ENCODE data around the gene CNN2. TPM values are rescaled to one million over a fixed set of nuclear protein-coding genes. Genes with fewer than 3 reads are reported as not detected.

Gene CNN2
- total RNA-seq, 2 experiments from 2014 or later = 417 to 455 TPM

GRCh38 chr19:1050989-1051788, 24.8 kb downstream of the CNN2 start:
- POLR2A ChIA-PET = no interaction called here
- H3K36me3 Mint-ChIP-seq (ENCODE audit: low read depth) = peaks cover 27% of the 10 kb centered on the region
- H3K27ac Mint-ChIP-seq = no peak overlapping the region
- ATAC-seq (no peak), DNase-seq (no peak)
- H3K27me3 Mint-ChIP-seq (ENCODE audit: low read depth) = no peaks in the 10 kb centered on the region
- CTCF ChIA-PET = no interaction called here
- H3K9me3 Mint-ChIP-seq (ENCODE audit: insufficient read depth) = no peaks in the 10 kb centered on the region
- peaks cover 7% of the 10 kb centered on the region for H3K4me1 Mint-ChIP-seq (ENCODE audit: low read depth)
- no peak overlapping the region for H3K4me3 Mint-ChIP-seq

- no peak for ATAC-seq
- ChIA-PET POLR2A (no interaction called here), CTCF (no interaction called here)
- DNase-seq = no peak
- no peak overlapping the region for H3K4me3 Mint-ChIP-seq
- peaks cover 30% of the 10 kb centered on the region for H3K36me3 Mint-ChIP-seq (ENCODE audit: low read depth)
- no peaks in the 10 kb centered on the region for H3K27me3 Mint-ChIP-seq (ENCODE audit: low read depth)
- H3K9me3 Mint-ChIP-seq (ENCODE audit: insufficient read depth) = no peaks in the 10 kb centered on the region
- peaks cover 7% of the 10 kb centered on the region for H3K4me1 Mint-ChIP-seq (ENCODE audit: low read depth)
- no peak overlapping the region for H3K27ac Mint-ChIP-seq
Measured at GRCh38 chr19:1051791-1052190, 25.4 kb downstream of the CNN2 start.

- DNase-seq = no peak
- ATAC-seq = peak; percentile 21
- Mint-ChIP-seq H3K4me1 (ENCODE audit: low read depth) (peaks cover 10% of the 10 kb centered on the region), H3K27ac (peak overlapping the region; percentile 30), H3K4me3 (no peak overlapping the region), H3K36me3 (ENCODE audit: low read depth) (peaks cover 35% of the 10 kb centered on the region), H3K27me3 (ENCODE audit: low read depth) (no peaks in the 10 kb centered on the region), H3K9me3 (ENCODE audit: insufficient read depth) (no peaks in the 10 kb centered on the region)
- ChIA-PET POLR2A (no interaction called here), CTCF (no interaction called here)
Measured at GRCh38 chr19:1052349-1052975, 26.1 kb downstream of the CNN2 start.

GRCh38 chr19:1053176-1054101, 27.0 kb downstream of the CNN2 start:
- CTCF ChIA-PET = no interaction called here
- POLR2A ChIA-PET = interaction anchor here (0.8 to 1.6 kb wide), 2 partner anchors 10 to 14 kb away, joined by 3 to 5 read pairs; partner anchors contain the start of gene ARHGAP45
- ATAC-seq (peak; percentile 12), DNase-seq (no peak)
- Mint-ChIP-seq H3K36me3 (ENCODE audit: low read depth) (peaks cover 44% of the 10 kb centered on the region), H3K9me3 (ENCODE audit: insufficient read depth) (no peaks in the 10 kb centered on the region), H3K27ac (peak overlapping the region; percentile 30), H3K4me3 (no peak overlapping the region), H3K4me1 (ENCODE audit: low read depth) (peaks cover 18% of the 10 kb centered on the region), H3K27me3 (ENCODE audit: low read depth) (no peaks in the 10 kb centered on the region)

- no peak overlapping the region for H3K27ac Mint-ChIP-seq
- ChIA-PET POLR2A (interaction anchor here (0.8 to 1.6 kb wide), 2 partner anchors 11 to 13 kb away, joined by 3 to 5 read pairs; partner anchors contain the start of gene ARHGAP45), CTCF (interaction anchor here (1.1 kb wide), 1 partner anchor 10 kb away, joined by 3 read pairs; no protein-coding TSS in a partner anchor)
- peaks cover 46% of the 10 kb centered on the region for H3K36me3 Mint-ChIP-seq (ENCODE audit: low read depth)
- H3K27me3 Mint-ChIP-seq (ENCODE audit: low read depth) = no peaks in the 10 kb centered on the region
- DNase-seq (no peak), ATAC-seq (no peak)
- H3K4me3 Mint-ChIP-seq = no peak overlapping the region
- peaks cover 20% of the 10 kb centered on the region for H3K4me1 Mint-ChIP-seq (ENCODE audit: low read depth)
- no peaks in the 10 kb centered on the region for H3K9me3 Mint-ChIP-seq (ENCODE audit: insufficient read depth)
Measured at GRCh38 chr19:1054102-1055027, 28.0 kb downstream of the CNN2 start.

- no peak overlapping the region for H3K4me3 Mint-ChIP-seq
- H3K4me1 Mint-ChIP-seq (ENCODE audit: low read depth) = peaks cover 20% of the 10 kb centered on the region
- ATAC-seq (no peak), DNase-seq (no peak)
- peaks cover 52% of the 10 kb centered on the region for H3K36me3 Mint-ChIP-seq (ENCODE audit: low read depth)
- ChIA-PET CTCF (interaction anchor here (1.1 kb wide), 1 partner anchor 10 kb away, joined by 3 read pairs; no protein-coding TSS in a partner anchor), POLR2A (interaction anchor here (0.8 to 1.6 kb wide), 2 partner anchors 12 kb away, joined by 4 to 5 read pairs; partner anchors contain the start of gene ARHGAP45)
- no peaks in the 10 kb centered on the region for H3K9me3 Mint-ChIP-seq (ENCODE audit: insufficient read depth)
- no peak overlapping the region for H3K27ac Mint-ChIP-seq
- no peaks in the 10 kb centered on the region for H3K27me3 Mint-ChIP-seq (ENCODE audit: low read depth)
Measured at GRCh38 chr19:1055028-1055425, 28.6 kb downstream of the CNN2 start.

GRCh38 chr19:1055886-1056620, 29.6 kb downstream of the CNN2 start:
- H3K27ac Mint-ChIP-seq = no peak overlapping the region
- POLR2A ChIA-PET = interaction anchor here (0.8 kb wide), 1 partner anchor 11 kb away, joined by 4 read pairs; the partner anchor contains the start of gene ARHGAP45
- peaks cover 20% of the 10 kb centered on the region for H3K4me1 Mint-ChIP-seq (ENCODE audit: low read depth)

GRCh38 chr19:1057176-1057855, 30.9 kb downstream of the CNN2 start:
- Mint-ChIP-seq H3K27me3 (ENCODE audit: low read depth) (no peaks in the 10 kb centered on the region), H3K27ac (no peak overlapping the region), H3K4me1 (ENCODE audit: low read depth) (peaks cover 15% of the 10 kb centered on the region), H3K36me3 (ENCODE audit: low read depth) (peaks cover 52% of the 10 kb centered on the region), H3K9me3 (ENCODE audit: insufficient read depth) (no peaks in the 10 kb centered on the region), H3K4me3 (no peak overlapping the region)
- peak; percentile 31 for ATAC-seq
- CTCF ChIA-PET = interaction anchor here (1.3 to 2.0 kb wide), 4 partner anchors 10 to 187 kb away, joined by 3 to 7 read pairs (median 4); partner anchors contain the start of gene ARHGAP45
- POLR2A ChIA-PET = interaction anchor here (0.7 to 1.2 kb wide), 2 partner anchors 30 to 135 kb away, joined by 3 to 4 read pairs; no protein-coding TSS in a partner anchor
- no peak for DNase-seq

More at GRCh38 chr19:1055886-1056620, 29.6 kb downstream of the CNN2 start:
- DNase-seq = no peak
- Mint-ChIP-seq H3K4me3 (no peak overlapping the region), H3K27me3 (ENCODE audit: low read depth) (no peaks in the 10 kb centered on the region), H3K9me3 (ENCODE audit: insufficient read depth) (no peaks in the 10 kb centered on the region), H3K36me3 (ENCODE audit: low read depth) (peaks cover 52% of the 10 kb centered on the region)
- CTCF ChIA-PET = interaction anchor here (1.0 kb wide), 1 partner anchor 15 kb away, joined by 3 read pairs; no protein-coding TSS in a partner anchor
- no peak for ATAC-seq

GRCh38 chr19:1058112-1058511, 31.7 kb downstream of the CNN2 start:
- H3K4me3 Mint-ChIP-seq = no peak overlapping the region
- ChIA-PET CTCF (interaction anchor here (1.3 to 2.0 kb wide), 4 partner anchors 9 to 186 kb away, joined by 3 to 7 read pairs (median 4); partner anchors contain the start of gene ARHGAP45), POLR2A (interaction anchor here (0.5 to 1.2 kb wide), 2 partner anchors 10 to 30 kb away, joined by 3 to 4 read pairs; no protein-coding TSS in a partner anchor)
- H3K36me3 Mint-ChIP-seq (ENCODE audit: low read depth) = peaks cover 55% of the 10 kb centered on the region
- peaks cover 15% of the 10 kb centered on the region for H3K4me1 Mint-ChIP-seq (ENCODE audit: low read depth)
- H3K9me3 Mint-ChIP-seq (ENCODE audit: insufficient read depth) = no peaks in the 10 kb centered on the region
- H3K27ac Mint-ChIP-seq = peak overlapping the region; percentile 43
- no peaks in the 10 kb centered on the region for H3K27me3 Mint-ChIP-seq (ENCODE audit: low read depth)
- DNase-seq (no peak), ATAC-seq (no peak)

Measured in activated CD8-positive, alpha-beta T cell treated with anti-CD3 and anti-CD28 coated beads, Interleukin-2, amount 10 ng/mL, durations not matched to agents 7 days and 5 days (primary cell).